Body of pancreas (tissue), 4 donors: ENCODE results near the gene ANGPTL2. TPM values are rescaled to one million over a fixed set of nuclear protein-coding genes. Genes with fewer than 3 reads are reported as not detected.

Source experiments
- ATAC-seq: fragments of 150-250 bp; one replicate; pipeline ENCODE4 v1.9.1; 2016
- DNase-seq, 4 donors: peaks; one replicate each; pipeline ENCODE4 v3.0.0-alpha.2; 2019
- H3K27ac ChIP-seq, 4 donors: fragments of 200-600 bp; sonication (generic); 1 replicate in 3 of 4; 2 replicates in 1 of 4; pipeline versions ENCODE4 v1.5.1 to v1.6.1; 2016 to 2019; ENCODE audit warnings: mild to moderate bottlenecking in 1 of 4, mixed read lengths in 1 of 4, moderate library complexity in 1 of 4
- H3K27me3 ChIP-seq, 2 donors: fragments of 200-600 bp; sonication (generic); one replicate each; pipeline ENCODE4 v1.6.0; 2016; ENCODE audit warnings: mild to moderate bottlenecking in 1 of 2
- H3K36me3 ChIP-seq, 2 donors: fragments of 200-600 bp; sonication (generic); replicated peaks in 1 of 2; 2 replicates each; pipeline ENCODE4 v1.5.1; 2016; ENCODE audit warnings: low read depth in 2 of 2; ENCODE audit not compliant: insufficient read depth in 1 of 2
- H3K4me1 ChIP-seq: fragments of 200-600 bp; sonication (generic); one replicate; pipeline ENCODE4 v1.6.0; 2016
- H3K4me3 ChIP-seq, 2 donors: fragments of 200-600 bp; sonication (generic); 1 replicate in 1 of 2; 2 replicates in 1 of 2; pipeline ENCODE4 v1.5.1; 2016 to 2019
- H3K9me3 ChIP-seq, 3 donors: fragments of 200-600 bp; sonication (generic); 1 replicate in 2 of 3; 2 replicates in 1 of 3; pipeline ENCODE4 v1.5.1; 2016
- POLR2A ChIP-seq, 3 donors: fragments of 450-650 bp; IDR thresholded peaks; one replicate each; pipeline ENCODE4 v1.6.1; 2016; ENCODE audit warnings: antibody characterized with exemption in 3 of 3, mild to moderate bottlenecking in 2 of 3
- WGBS, 2 donors: methylation state at CpG; one replicate each; pipeline ENCODE4 v1.1.5; 2017; 5-methylcytosine and 5-hydroxymethylcytosine counted together
- intact Hi-C: fragments of 100-400 bp; cut with DNase I; formaldehyde crosslinking; loops from one replicate; pipeline ENCODE4 v1.15.1; 2023
- total RNA-seq, 2 donors: library from RNA; depleted of rRNA; stranded (reverse); fragments of >200 nt; gene quantifications; one replicate each; pipeline ENCODE4 v1.1.0, GENCODE V29; 2016
- TF ChIP-seq, protein P1 (sequence below), 7 experiments: fragments of 450-650 bp in 4 of 7; fragments of 200-600 bp in 3 of 7; sonication (generic) in 3 of 7; IDR thresholded peaks; one replicate each; pipeline ENCODE4 v1.5.1; 2016 to 2019; ENCODE audit warnings: antibody characterized with exemption in 7 of 7

The ANGPTL2 gene
- total RNA-seq, 2 donors from 2014 or later = 3.1 to 7.6 TPM

DNA sequence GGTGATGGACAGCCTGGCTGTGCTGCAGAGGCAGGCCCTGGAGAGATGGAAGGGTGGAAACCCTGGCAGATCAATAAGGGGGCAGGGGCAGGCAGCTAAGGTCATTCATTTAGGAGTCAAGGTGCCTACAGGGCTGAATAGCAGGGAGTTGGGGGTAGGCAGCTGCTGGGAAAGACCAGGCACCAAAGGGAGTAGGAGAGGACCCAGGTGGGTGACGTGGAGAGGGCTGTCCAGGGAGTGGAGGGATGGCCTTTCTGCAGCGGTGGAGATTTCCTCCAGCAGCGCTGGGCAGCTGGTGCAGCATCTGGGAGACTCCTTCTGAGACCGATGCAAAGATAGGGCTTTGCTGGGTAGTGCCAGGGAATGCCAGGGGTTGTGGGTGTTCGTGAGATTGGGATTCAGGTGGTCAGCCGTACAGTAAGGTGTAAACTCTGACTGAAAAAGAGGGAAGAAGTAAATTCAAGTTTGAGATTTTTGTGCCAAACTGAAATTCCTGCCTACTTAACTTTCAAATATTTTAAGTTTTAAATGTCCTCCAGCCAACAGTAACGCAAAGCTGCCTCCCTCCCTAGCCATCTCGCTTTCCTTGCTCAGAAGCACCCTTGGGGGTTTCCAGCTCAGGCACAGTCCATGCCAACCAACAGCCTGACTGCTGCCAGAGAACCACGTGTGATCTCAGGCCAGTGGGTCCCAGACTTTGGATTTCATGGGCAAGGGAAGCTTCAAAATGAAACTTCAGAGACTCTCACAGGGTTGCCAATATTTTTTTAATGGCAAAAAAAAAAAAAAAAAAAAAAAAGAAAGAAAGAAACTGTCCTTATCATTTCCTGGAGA, 18.6 kb upstream of the ANGPTL2 start:
- no peaks in the 10 kb centered on the region for H3K9me3 ChIP-seq
- H3K4me3 ChIP-seq = no peak overlapping the region
- ATAC-seq (no peak), DNase-seq (no peak)
- TF ChIP-seq, protein P1, sequence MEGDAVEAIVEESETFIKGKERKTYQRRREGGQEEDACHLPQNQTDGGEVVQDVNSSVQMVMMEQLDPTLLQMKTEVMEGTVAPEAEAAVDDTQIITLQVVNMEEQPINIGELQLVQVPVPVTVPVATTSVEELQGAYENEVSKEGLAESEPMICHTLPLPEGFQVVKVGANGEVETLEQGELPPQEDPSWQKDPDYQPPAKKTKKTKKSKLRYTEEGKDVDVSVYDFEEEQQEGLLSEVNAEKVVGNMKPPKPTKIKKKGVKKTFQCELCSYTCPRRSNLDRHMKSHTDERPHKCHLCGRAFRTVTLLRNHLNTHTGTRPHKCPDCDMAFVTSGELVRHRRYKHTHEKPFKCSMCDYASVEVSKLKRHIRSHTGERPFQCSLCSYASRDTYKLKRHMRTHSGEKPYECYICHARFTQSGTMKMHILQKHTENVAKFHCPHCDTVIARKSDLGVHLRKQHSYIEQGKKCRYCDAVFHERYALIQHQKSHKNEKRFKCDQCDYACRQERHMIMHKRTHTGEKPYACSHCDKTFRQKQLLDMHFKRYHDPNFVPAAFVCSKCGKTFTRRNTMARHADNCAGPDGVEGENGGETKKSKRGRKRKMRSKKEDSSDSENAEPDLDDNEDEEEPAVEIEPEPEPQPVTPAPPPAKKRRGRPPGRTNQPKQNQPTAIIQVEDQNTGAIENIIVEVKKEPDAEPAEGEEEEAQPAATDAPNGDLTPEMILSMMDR (IDR thresholded peaks at IDR 0.05) = no peak
- no peak for TF ChIP-seq POLR2A (IDR thresholded peaks at IDR 0.05)
- H3K27me3 ChIP-seq = no peaks in the 10 kb centered on the region
- no peak overlapping the region for H3K27ac ChIP-seq
- no peaks in the 10 kb centered on the region for H3K4me1 ChIP-seq
- H3K36me3 ChIP-seq = no peaks in the 10 kb centered on the region
- intact Hi-C loops = no loop called here
- 76 to 77% methylated on average over 9 of the region's 9 CpGs for WGBS, 2 donors

DNA sequence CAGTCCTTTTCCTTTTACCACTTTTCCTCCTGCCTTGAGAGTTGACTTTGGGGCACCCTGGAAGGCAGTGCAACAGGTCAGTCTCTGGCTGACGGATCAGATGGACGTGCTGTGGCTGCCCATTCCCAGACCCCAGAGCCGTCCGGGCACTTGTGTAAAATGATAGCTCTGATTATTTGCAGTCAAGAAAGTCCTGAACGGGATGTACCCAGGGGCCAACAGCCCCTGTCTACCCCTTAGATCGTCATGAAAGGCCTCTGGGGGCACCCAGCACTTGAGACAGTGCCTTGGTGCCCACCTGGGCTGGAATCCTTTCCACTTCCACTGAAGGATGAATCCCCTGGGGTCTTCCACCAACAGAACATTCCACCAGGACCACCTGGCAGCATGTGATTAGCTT, 17.7 kb upstream of the ANGPTL2 start:
- intact Hi-C loops = no loop called here
- Histone ChIP-seq H3K27ac (no peak overlapping the region), H3K36me3 (no peaks in the 10 kb centered on the region), H3K27me3 (no peaks in the 10 kb centered on the region), H3K9me3 (no peaks in the 10 kb centered on the region), H3K4me3 (no peak overlapping the region), H3K4me1 (no peaks in the 10 kb centered on the region)
- TF ChIP-seq POLR2A (IDR thresholded peaks at IDR 0.05) = no peak
- TF ChIP-seq, protein P1 (IDR thresholded peaks at IDR 0.05) = no peak
- 88 to 100% methylated on average over 5 to 6 of the region's 6 CpGs for WGBS, 2 donors
- DNase-seq = no peak
- ATAC-seq = no peak

DNA sequence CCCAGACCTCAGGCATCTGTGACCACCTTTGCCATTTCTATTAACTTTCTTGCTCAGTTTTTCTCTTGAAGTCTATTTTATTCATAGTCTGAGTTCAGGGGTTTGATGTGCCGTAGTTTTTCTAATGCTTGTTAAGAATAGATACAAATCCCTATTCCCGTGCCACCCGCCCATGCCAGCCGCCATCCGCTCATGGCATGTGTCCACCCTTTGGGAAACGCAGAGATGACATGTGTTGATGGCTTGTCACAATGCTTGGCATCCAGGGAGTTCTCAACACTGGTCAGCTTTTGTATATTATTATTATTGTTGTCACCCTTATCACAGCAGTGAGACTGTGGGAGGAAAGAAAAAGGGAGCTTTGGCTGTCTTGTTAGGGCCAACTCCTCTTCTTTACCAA, 17.3 kb upstream of the ANGPTL2 start:
- WGBS, 2 donors = 79 to 96% methylated on average over 6 of the region's 6 CpGs

DNA sequence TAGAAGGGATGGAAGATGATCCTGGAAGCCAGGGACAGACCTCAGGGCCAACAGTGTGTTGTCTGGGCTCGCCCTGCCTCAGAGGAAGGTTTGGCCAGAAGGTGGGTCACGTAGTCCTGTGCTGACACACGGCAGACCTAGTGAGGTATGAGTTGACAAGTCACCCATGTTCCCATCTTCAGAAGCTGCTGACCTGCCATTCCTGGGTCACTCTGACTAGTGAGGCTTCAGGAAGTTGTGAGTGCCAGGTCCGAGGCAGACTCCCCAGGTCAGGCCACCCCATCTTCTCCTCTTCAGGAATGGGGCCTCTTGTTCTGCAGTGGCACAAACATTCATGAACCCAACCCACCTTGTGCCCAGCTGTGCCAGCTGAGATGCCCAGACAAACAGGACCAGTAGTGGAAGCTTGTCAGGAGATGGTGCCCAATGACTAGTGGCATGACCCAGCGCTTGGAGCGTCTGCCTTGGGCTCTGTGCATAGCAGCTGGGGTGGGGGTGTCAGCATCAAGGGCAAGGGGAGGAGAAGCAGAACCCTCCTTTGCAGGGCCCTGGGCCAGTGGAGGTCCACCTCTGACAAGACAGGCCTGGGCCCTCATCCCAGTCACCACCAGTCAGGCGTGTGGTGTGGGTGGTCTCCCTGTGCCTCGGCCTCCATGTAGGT, 16.8 kb upstream of the ANGPTL2 start:
- DNase-seq (no peak), ATAC-seq (no peak)
- no peaks in the 10 kb centered on the region for H3K27me3 ChIP-seq
- H3K27ac ChIP-seq = no peak overlapping the region
- H3K9me3 ChIP-seq = no peaks in the 10 kb centered on the region
- no peaks in the 10 kb centered on the region for H3K4me1 ChIP-seq
- H3K36me3 ChIP-seq = no peaks in the 10 kb centered on the region
- TF ChIP-seq POLR2A (IDR thresholded peaks at IDR 0.05) = no peak
- TF ChIP-seq, protein P1 (IDR thresholded peaks at IDR 0.05) = no peak
- 92 to 99% methylated on average over 8 of the region's 8 CpGs for WGBS, 2 donors
- intact Hi-C loops = no loop called here
- H3K4me3 ChIP-seq = no peak overlapping the region

More for the DNA sequence above, 17.3 kb upstream of the ANGPTL2 start:
- ATAC-seq (no peak), DNase-seq (no peak)
- TF ChIP-seq, protein P1 (IDR thresholded peaks at IDR 0.05) = no peak
- no peak for TF ChIP-seq POLR2A (IDR thresholded peaks at IDR 0.05)
- Histone ChIP-seq H3K27ac (no peak overlapping the region), H3K4me1 (no peaks in the 10 kb centered on the region), H3K27me3 (no peaks in the 10 kb centered on the region), H3K36me3 (no peaks in the 10 kb centered on the region), H3K4me3 (no peak overlapping the region), H3K9me3 (no peaks in the 10 kb centered on the region)
- intact Hi-C loops = no loop called here
